ENCODE results near the gene SH3BP5L.
A peak's percentile ranks its signal among the peaks of the same experiment; 100 is the strongest.

The SH3BP5L gene

GRCh38 chr1:248851390-248851789 lies 25.7 kb upstream of the SH3BP5L start:
- TF ChIP-seq REST (IDR thresholded peaks at IDR 0.05; ENCODE audit: insufficient read depth in 1 of 2, low read depth in 2 of 2, low read length in 2 of 2) (no peak), FOXP2 (optimal IDR thresholded peaks at IDR 0.05; ENCODE audit: borderline replicate concordance, extremely low read depth, extremely low read length, insufficient read depth) (no peak), POLR2AphosphoS5 (IDR thresholded peaks at IDR 0.05; ENCODE audit: low read depth, low read length) (no peak), SIN3A (IDR thresholded peaks at IDR 0.05; ENCODE audit: borderline replicate concordance, insufficient read depth, low read length) (no peak), TAF1 (IDR thresholded peaks at IDR 0.05; ENCODE audit: borderline replicate concordance, insufficient read depth, low read length) (no peak)

- TF ChIP-seq POLR2AphosphoS5 (IDR thresholded peaks at IDR 0.05; ENCODE audit: low read depth, low read length), result no peak; the same call in 1 of the 2 replicates
- TF ChIP-seq TAF1 (IDR thresholded peaks at IDR 0.05; ENCODE audit: borderline replicate concordance, insufficient read depth, low read length), result no peak
These were observed 25.0 kb upstream of the SH3BP5L start for GRCh38 chr1:248850536-248851251.

- TF ChIP-seq SIN3A (IDR thresholded peaks at IDR 0.05; ENCODE audit: borderline replicate concordance, insufficient read depth, low read length) (no peak), POLR2AphosphoS5 (IDR thresholded peaks at IDR 0.05; ENCODE audit: low read depth, low read length) (peak; percentile 67), TAF1 (IDR thresholded peaks at IDR 0.05; ENCODE audit: borderline replicate concordance, insufficient read depth, low read length) (no peak)
These were observed 24.4 kb upstream of the SH3BP5L start for GRCh38 chr1:248850124-248850523.

- TF ChIP-seq SIN3A (IDR thresholded peaks at IDR 0.05; ENCODE audit: borderline replicate concordance, insufficient read depth, low read length), result no peak
- TF ChIP-seq POLR2AphosphoS5 (IDR thresholded peaks at IDR 0.05; ENCODE audit: low read depth, low read length), result peak; percentile 15; the same call in 1 of the 2 replicates
These were observed 23.9 kb upstream of the SH3BP5L start for GRCh38 chr1:248849637-248850036.

- TF ChIP-seq FOXP2 (optimal IDR thresholded peaks at IDR 0.05; ENCODE audit: borderline replicate concordance, extremely low read depth, extremely low read length, insufficient read depth) (no peak), TAF1 (IDR thresholded peaks at IDR 0.05; ENCODE audit: borderline replicate concordance, insufficient read depth, low read length) (no peak), REST (IDR thresholded peaks at IDR 0.05; ENCODE audit: insufficient read depth in 1 of 2, low read depth in 2 of 2, low read length in 2 of 2) (no peak), SIN3A (IDR thresholded peaks at IDR 0.05; ENCODE audit: borderline replicate concordance, insufficient read depth, low read length) (no peak), POLR2AphosphoS5 (IDR thresholded peaks at IDR 0.05; ENCODE audit: low read depth, low read length) (no peak)
These were observed 23.4 kb upstream of the SH3BP5L start for GRCh38 chr1:248849152-248849551.

GRCh38 chr1:248848602-248849001 lies 22.9 kb upstream of the SH3BP5L start:
- TF ChIP-seq SIN3A (IDR thresholded peaks at IDR 0.05; ENCODE audit: borderline replicate concordance, insufficient read depth, low read length) (no peak), POLR2AphosphoS5 (IDR thresholded peaks at IDR 0.05; ENCODE audit: low read depth, low read length) (no peak), FOXP2 (optimal IDR thresholded peaks at IDR 0.05; ENCODE audit: borderline replicate concordance, extremely low read depth, extremely low read length, insufficient read depth) (no peak), REST (IDR thresholded peaks at IDR 0.05; ENCODE audit: insufficient read depth in 1 of 2, low read depth in 2 of 2, low read length in 2 of 2) (no peak), TAF1 (IDR thresholded peaks at IDR 0.05; ENCODE audit: borderline replicate concordance, insufficient read depth, low read length) (no peak)
